B cell (primary cell): ENCODE data around the gene ERC2.

Experiments used
- CTCF ChIP-seq: fragments of 200-600 bp; IDR thresholded peaks from one replicate; pipeline ENCODE4 v1.8.0; 2022; ENCODE audit warnings: antibody characterized with exemption, mild to moderate bottlenecking
- EZH2 ChIP-seq: IDR thresholded peaks from 2 replicates; pipeline ENCODE4 v1.6.1; 2012; ENCODE audit warnings: borderline replicate concordance, low read depth, mild to moderate bottlenecking, moderate library complexity, low read length; ENCODE audit not compliant: insufficient read depth, poor library complexity, severe bottlenecking

- TF ChIP-seq CTCF (no peak), EZH2 (no peak)
Observed at GRCh38 chr3:55551644-55552043, 916.6 kb downstream of the ERC2 start.
